Middle frontal gyrus (tissue), 1 donor: ENCODE measurements around the gene PLIN4.
"Not testable (repeated sequence)": the region's sequence is repeated elsewhere in the genome, so short reads cannot be mapped to it uniquely, and the experiment has no call there.

Source experiments
- DNase-seq: peaks from one replicate; pipeline ENCODE4 v3.0.0-alpha.2; 2015; ENCODE audit warnings: low spot score; ENCODE audit errors: extremely low spot score

The PLIN4 gene, protein sequence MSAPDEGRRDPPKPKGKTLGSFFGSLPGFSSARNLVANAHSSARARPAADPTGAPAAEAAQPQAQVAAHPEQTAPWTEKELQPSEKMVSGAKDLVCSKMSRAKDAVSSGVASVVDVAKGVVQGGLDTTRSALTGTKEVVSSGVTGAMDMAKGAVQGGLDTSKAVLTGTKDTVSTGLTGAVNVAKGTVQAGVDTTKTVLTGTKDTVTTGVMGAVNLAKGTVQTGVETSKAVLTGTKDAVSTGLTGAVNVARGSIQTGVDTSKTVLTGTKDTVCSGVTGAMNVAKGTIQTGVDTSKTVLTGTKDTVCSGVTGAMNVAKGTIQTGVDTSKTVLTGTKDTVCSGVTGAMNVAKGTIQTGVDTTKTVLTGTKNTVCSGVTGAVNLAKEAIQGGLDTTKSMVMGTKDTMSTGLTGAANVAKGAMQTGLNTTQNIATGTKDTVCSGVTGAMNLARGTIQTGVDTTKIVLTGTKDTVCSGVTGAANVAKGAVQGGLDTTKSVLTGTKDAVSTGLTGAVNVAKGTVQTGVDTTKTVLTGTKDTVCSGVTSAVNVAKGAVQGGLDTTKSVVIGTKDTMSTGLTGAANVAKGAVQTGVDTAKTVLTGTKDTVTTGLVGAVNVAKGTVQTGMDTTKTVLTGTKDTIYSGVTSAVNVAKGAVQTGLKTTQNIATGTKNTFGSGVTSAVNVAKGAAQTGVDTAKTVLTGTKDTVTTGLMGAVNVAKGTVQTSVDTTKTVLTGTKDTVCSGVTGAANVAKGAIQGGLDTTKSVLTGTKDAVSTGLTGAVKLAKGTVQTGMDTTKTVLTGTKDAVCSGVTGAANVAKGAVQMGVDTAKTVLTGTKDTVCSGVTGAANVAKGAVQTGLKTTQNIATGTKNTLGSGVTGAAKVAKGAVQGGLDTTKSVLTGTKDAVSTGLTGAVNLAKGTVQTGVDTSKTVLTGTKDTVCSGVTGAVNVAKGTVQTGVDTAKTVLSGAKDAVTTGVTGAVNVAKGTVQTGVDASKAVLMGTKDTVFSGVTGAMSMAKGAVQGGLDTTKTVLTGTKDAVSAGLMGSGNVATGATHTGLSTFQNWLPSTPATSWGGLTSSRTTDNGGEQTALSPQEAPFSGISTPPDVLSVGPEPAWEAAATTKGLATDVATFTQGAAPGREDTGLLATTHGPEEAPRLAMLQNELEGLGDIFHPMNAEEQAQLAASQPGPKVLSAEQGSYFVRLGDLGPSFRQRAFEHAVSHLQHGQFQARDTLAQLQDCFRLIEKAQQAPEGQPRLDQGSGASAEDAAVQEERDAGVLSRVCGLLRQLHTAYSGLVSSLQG (N-terminal part only)

GRCh38 chr19:4518345-4519171 is at the start of gene PLIN4:
Gene PLIN4, minus strand, starts transcription at chr19:4518486. Its CDS starts 214 bp downstream, at chr19:4518272.
- DNase-seq: no peak

DNA sequence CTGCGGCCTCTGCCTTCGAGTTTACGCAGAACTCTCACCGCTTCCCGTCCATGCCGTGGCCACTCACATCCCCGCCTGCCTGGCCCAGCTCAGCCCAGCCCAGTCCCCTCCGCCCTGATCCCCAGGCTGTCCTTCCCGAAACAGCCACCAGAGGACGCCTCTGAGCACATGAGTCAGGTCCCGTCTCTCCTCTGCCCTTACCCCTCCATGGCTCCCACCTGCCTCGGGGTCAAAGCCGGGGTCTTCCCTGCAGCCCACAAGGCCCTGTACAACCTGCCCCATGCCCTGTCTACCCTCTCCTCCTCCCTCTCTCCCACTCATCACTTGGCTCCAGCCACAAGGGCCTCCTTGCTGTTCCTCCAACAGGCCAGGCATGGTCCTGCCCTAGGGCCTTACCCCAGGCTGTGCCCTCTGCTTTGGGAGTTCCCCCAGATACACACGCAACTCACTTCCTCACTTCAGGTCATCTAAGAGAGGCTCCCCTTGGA is 49.3 kb upstream of the PLIN4 start:
- DNase-seq: no peak

DNA sequence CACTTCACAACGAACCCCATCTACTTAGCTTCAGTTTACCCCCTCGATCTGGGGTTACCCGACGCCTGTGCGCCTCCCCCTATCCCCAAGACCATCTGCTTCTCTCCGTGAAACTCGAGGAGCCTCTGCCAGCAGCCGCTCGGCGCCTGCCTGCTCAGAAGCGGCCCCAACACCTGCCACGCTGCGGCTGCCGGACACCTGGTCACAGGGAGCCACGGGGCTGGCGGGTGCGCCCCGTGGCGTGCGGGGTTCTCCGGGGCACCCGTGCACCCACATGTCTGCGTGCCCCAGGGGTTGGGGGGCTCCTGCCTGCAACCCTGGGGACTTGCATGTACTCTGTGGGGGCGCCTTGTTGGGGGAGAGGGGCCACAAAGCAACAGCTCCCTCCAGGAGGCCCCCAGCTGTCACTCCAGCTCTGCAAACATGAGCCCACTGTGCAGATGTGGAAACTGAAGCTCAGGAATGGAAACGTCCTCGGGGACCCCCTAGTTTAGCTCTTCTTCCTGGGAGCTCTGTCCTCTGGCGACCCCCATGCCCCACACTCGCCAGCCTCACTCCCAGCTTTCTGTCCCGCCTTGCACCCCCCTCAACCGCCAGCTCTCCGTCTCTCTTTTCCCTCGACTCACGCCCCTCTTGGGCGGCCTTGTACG is 48.2 kb upstream of the PLIN4 start:
- no peak for DNase-seq

- DNase-seq: not testable (repeated sequence)
Observed at GRCh38 chr19:4563562-4563961, 45.3 kb upstream of the PLIN4 start.

DNA sequence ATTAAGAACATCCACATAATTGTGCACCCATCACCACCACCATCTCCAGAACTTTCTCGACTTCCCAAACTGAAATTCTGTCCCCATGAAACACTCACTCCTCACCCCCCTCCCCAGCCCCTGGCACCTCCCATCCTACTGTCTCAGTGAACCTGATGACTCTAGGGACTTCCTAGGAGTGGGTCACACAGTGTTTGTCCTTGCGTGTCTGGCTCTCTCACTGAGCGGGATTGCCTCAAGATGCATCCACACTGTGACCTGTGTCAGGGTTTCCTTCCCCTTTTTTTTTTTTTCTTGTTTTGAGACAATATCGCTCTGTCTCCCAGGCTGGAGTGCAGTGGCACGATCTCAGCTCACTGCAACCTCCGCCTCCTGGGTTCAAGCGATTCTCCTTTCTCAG is 43.8 kb upstream of the PLIN4 start:
- DNase-seq: not testable (repeated sequence)

DNA sequence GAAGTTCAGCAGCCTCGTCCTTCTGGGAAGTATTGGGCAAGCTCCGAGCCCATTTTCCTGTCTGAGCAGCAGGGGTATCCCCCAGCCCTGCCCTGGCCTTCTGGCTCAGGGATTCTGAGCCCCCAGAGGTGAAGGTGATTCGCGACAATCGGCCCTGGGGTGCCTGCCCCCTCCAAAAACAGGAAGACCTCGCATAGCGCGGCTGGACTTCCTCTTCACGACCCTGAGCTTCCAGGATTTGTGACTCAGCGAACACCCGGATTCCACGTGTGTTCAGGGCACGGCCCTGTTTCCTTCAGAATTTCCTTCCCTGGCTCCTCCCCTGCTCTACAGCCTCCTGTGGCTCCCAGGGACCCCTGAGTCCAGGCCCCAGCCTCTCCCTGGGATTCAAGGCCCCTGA is 41.3 kb upstream of the PLIN4 start, which contains the start of gene SEMA6B:
Gene SEMA6B (minus strand): TSS at position 116 of the 400 bp plus-strand sequence. CDS start 1,227 bp downstream, outside the sequence.
- no peak for DNase-seq

DNA sequence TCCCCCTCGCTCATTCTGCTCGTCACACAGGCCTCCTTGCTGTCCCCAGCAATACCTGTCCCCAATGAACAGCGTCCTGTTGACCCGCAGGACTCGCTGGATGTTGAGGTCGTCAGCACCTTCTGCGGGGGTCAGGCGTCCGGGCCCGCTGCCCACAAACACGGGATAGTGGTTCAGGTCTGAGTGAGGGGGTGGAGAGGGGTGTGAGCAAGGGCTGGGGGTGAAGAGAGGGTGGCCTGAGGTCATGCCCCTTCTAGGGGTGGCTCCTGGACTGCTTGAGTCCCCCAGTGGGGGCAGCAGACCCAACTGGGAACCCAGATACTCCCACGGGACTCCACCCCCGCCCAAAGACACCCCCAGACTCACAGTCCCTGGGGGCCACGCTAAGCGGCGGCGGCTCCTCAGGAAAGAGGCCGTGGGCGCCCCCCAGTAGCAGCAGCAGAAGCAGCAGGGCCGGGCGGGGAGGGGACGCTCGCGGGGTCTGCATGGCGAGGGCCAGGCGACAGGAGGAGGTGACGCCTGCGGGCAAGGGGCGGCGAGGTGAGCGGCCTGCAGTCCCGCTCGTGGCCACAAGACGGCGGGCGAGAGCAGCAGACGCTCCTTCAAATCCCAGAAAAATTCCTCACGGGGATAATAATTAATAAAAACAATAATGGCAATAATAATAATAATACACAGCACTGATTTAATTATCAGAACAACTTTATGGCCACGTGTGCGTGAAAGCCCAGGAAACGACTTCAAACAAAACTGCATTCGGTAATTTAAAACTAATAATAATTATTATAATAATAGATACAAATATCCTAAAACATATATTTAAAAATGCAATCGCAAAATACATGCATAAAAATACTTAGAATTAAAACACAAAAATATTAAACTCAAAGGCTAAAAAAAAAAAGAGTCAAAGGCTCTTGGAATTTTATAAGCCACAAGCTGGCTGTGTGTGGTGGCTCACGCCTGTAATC is 40.0 kb upstream of the PLIN4 start:
- DNase-seq: no peak

- no peak for DNase-seq
Observed at GRCh38 chr19:4557144-4557970, 39.1 kb upstream of the PLIN4 start.

- DNase-seq: no peak
Observed at GRCh38 chr19:4556597-4557127, 38.4 kb upstream of the PLIN4 start.

DNA sequence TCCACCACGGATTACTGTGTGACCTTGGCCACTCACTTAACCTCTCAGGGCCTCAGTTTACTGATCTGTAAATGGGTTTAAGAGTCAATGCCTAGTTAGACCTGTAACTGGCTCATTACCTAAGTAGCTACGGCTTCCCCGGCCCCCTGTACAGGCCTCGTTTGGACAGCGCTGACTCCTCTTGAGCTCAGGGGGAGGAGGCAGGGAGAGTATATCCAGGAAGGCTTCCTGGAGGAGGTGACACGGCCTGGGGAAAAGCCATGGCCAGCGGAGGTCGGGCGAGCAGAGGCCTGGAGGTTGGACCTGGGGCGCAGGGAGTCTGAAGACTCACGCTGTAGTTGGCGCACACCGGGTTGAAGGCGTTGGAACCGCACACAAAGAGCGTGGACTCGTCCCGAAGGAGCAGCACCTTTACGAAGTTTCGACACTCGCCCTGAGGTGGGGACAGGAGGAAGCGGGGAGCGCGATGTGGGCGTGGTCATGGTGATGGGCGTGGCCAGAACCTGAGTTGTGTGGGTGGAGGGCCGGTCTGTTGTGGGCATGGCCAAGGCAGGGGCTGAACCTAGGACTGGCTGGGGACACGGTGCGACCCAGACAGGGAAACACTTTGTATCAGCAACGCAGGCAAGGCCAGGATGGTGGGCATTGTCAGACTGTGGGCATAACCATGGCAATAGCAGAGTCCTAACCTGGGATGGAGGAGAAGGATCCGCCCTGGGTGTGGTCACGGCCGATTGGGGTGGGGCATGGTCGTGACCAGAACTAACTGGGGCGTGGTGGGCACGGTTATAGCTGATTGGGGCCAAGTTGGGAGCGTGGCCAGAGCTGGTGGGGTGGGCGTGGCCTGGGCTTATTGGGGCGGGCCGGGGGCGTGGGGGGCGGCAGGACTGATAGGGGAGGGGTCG is 37.6 kb upstream of the PLIN4 start:
- no peak for DNase-seq

DNA sequence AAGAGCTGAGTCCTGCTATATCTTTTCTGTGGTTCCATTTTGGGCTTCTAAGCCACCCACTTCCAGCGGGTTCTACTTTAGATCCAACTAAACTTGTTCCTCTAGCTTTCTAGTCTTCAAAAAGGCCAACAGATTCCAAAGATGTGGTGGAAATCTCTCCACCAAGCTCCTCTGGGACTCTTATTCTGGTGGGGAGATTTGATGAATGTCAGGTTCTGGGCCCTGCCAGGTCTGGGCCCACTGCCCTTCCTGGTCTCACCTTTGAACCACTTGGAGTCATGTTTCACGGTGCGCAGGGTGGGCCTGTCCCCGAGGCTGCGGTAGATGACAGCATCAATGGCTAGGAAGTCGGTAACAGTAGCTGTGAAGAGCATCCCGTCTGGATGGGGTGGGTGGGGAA is 36.4 kb upstream of the PLIN4 start:
- no peak for DNase-seq

DNA sequence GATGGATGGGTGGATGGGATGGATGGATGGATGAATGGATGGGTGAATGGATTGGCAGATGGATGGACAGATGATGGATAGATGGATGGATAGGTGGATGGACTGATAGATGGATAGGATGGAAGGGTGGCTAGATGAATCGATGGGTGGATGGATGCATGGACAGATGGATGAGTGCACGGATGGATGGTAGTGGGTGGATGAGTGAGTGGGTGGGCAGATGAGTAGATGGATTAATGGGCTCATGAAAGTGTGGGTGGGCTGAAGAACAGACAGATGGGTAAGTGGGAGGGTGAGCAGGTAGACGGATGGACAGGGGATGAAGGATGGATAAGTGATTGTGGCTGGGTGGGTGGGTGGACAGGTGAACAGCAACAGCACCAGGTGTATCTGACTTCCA is 35.5 kb upstream of the PLIN4 start:
- DNase-seq: no peak

- no peak for DNase-seq
Observed at GRCh38 chr19:4553092-4553695, 34.9 kb upstream of the PLIN4 start.

- no peak for DNase-seq
Observed at GRCh38 chr19:4552525-4552819, 34.2 kb upstream of the PLIN4 start.

GRCh38 chr19:4550479-4551050 is 32.3 kb upstream of the PLIN4 start:
- no peak for DNase-seq

- DNase-seq: no peak
Observed at GRCh38 chr19:4550018-4550417, 31.7 kb upstream of the PLIN4 start.
